HEK293 (cell line): ENCODE measurements around the gene ZEB2.

Experiments used
- CTCF ChIA-PET: fragments of 350-600 bp; formaldehyde crosslinking; extraction: SDS; loops from one replicate; lab custom pipeline; 2021; ENCODE audit warnings: antibody characterized with exemption; lab: Yijun Ruan, JAX
- POLR2A ChIA-PET: fragments of 300-600 bp; formaldehyde crosslinking; extraction: SDS; loops from one replicate; lab custom pipeline; 2020; ENCODE audit warnings: antibody characterized with exemption, inconsistent platforms; lab: Yijun Ruan, JAX
- H3K27ac ChIP-seq: fragments of 200-500 bp; sonication (Bioruptor generic); 2 replicates; pipeline ENCODE4 v1.5.1; 2014; ENCODE audit warnings: low read depth, low read length, control low read depth, inconsistent platforms; ENCODE audit errors: extremely low read depth
- H3K36me3 ChIP-seq, 2 experiments: fragments of 200-500 bp in 1 of 2; sonication (Bioruptor generic) in 1 of 2; 1 replicate in 1 of 2; 2 replicates in 1 of 2; pipeline ENCODE4 v1.5.1; 2014 to 2017; ENCODE audit warnings: inconsistent platforms in 2 of 2, low read length in 2 of 2; ENCODE audit not compliant: control insufficient read depth in 2 of 2, insufficient read depth in 1 of 2
- H3K4me1 ChIP-seq: fragments of 200-500 bp; sonication (Bioruptor generic); 2 replicates; pipeline ENCODE4 v1.5.1; 2014; ENCODE audit warnings: mild to moderate bottlenecking, low read length, inconsistent platforms; ENCODE audit not compliant: control insufficient read depth, insufficient read depth
- H3K4me3 ChIP-seq: 2 replicates; pipeline ENCODE4 v1.5.1; 2011; ENCODE audit warnings: low read depth, mild to moderate bottlenecking, control low read depth, low read length, moderate library complexity
- H3K9me3 ChIP-seq: fragments of 200-500 bp; sonication (Bioruptor generic); 2 replicates; pipeline ENCODE4 v1.5.1; 2014; ENCODE audit warnings: low read depth, low read length, inconsistent platforms; ENCODE audit not compliant: control insufficient read depth, insufficient read depth
- BCL11A ChIP-seq: fragments of 450-650 bp; formaldehyde crosslinking; IDR thresholded peaks from 2 replicates; pipeline ENCODE4 v1.5.1; 2016; ENCODE audit warnings: low read depth, missing biosample characterization, missing genetic modification characterization
- KLF8 ChIP-seq: fragments of 450-650 bp; formaldehyde crosslinking; IDR thresholded peaks from 2 replicates; pipeline ENCODE4 v1.5.1; 2016; ENCODE audit warnings: missing biosample characterization, missing genetic modification characterization
- OSR2 ChIP-seq: fragments of 450-650 bp; formaldehyde crosslinking; IDR thresholded peaks from 2 replicates; pipeline ENCODE4 v1.5.1; 2016; ENCODE audit warnings: missing biosample characterization, missing genetic modification characterization
- REPIN1 ChIP-seq: fragments of 450-650 bp; formaldehyde crosslinking; IDR thresholded peaks from 2 replicates; pipeline ENCODE4 v1.5.1; 2017; ENCODE audit warnings: missing biosample characterization, missing genetic modification characterization, low read depth
- SP3 ChIP-seq: fragments of 450-650 bp; formaldehyde crosslinking; IDR thresholded peaks from 2 replicates; pipeline ENCODE4 v1.5.1; 2016; ENCODE audit warnings: missing biosample characterization, missing genetic modification characterization
- TRIM28 ChIP-seq: IDR thresholded peaks from 2 replicates; pipeline ENCODE4 v1.6.1; 2011; ENCODE audit warnings: low read length, control low read depth, borderline replicate concordance
- ZBTB17 ChIP-seq: fragments of 450-650 bp; formaldehyde crosslinking; IDR thresholded peaks from 2 replicates; pipeline ENCODE4 v1.5.1; 2016; ENCODE audit warnings: missing biosample characterization, missing genetic modification characterization
- ZBTB20 ChIP-seq: fragments of 450-650 bp; formaldehyde crosslinking; IDR thresholded peaks from 2 replicates; pipeline ENCODE4 v1.5.1; 2016; ENCODE audit warnings: missing biosample characterization, missing genetic modification characterization
- ZBTB44 ChIP-seq: fragments of 450-650 bp; IDR thresholded peaks from 2 replicates; pipeline ENCODE4 v1.5.1; 2018; ENCODE audit warnings: missing biosample characterization, mild to moderate bottlenecking, missing genetic modification characterization
- ZEB2 ChIP-seq: fragments of 450-650 bp; formaldehyde crosslinking; IDR thresholded peaks from 2 replicates; pipeline ENCODE4 v1.5.1; 2016; ENCODE audit warnings: missing biosample characterization, missing genetic modification characterization
- ZNF175 ChIP-seq: fragments of 450-650 bp; formaldehyde crosslinking; IDR thresholded peaks from 2 replicates; pipeline ENCODE4 v1.5.1; 2016; ENCODE audit warnings: missing biosample characterization, missing genetic modification characterization
- ZNF274 ChIP-seq, 2 experiments: fragments of 200-500 bp in 1 of 2; fragments of 450-650 bp in 1 of 2; sonication (Bioruptor generic) in 1 of 2; formaldehyde crosslinking in 1 of 2; IDR thresholded peaks; 2 replicates each; pipeline versions ENCODE4 v1.5.1 to v1.6.1; 2014 to 2016; ENCODE audit warnings: borderline replicate concordance in 1 of 2, inconsistent platforms in 1 of 2, low read length in 1 of 2, missing biosample characterization in 1 of 2, missing genetic modification characterization in 1 of 2
- ZNF280D ChIP-seq: fragments of 450-650 bp; formaldehyde crosslinking; IDR thresholded peaks from 2 replicates; pipeline ENCODE4 v1.5.1; 2016; ENCODE audit warnings: missing biosample characterization, missing genetic modification characterization
- ZNF362 ChIP-seq: fragments of 450-650 bp; formaldehyde crosslinking; IDR thresholded peaks from 2 replicates; pipeline ENCODE4 v1.5.1; 2016; ENCODE audit warnings: missing biosample characterization, missing genetic modification characterization
- ZNF394 ChIP-seq: fragments of 450-650 bp; formaldehyde crosslinking; IDR thresholded peaks from 2 replicates; pipeline ENCODE4 v1.5.1; 2016; ENCODE audit warnings: missing biosample characterization, missing genetic modification characterization, mild to moderate bottlenecking, moderate library complexity, borderline replicate concordance
- ZNF510 ChIP-seq: fragments of 450-650 bp; formaldehyde crosslinking; IDR thresholded peaks from 2 replicates; pipeline ENCODE4 v1.5.1; 2018; ENCODE audit warnings: mild to moderate bottlenecking, missing genetic modification characterization, missing biosample characterization; ENCODE audit not compliant: insufficient replicate concordance
- TF ChIP-seq, protein P1 (sequence below): fragments of 450-650 bp; formaldehyde crosslinking; IDR thresholded peaks from 2 replicates; pipeline ENCODE4 v1.5.1; 2016; ENCODE audit warnings: missing biosample characterization, missing genetic modification characterization
- TF ChIP-seq, protein P2 (sequence below): fragments of 450-650 bp; formaldehyde crosslinking; IDR thresholded peaks from 2 replicates; pipeline ENCODE4 v1.5.1; 2016; ENCODE audit warnings: missing biosample characterization, missing genetic modification characterization, low read depth
- TF ChIP-seq, protein P3 (sequence below): fragments of 450-650 bp; formaldehyde crosslinking; IDR thresholded peaks from 2 replicates; pipeline ENCODE4 v1.5.1; 2016; ENCODE audit warnings: missing biosample characterization, missing genetic modification characterization, borderline replicate concordance

Gene ZEB2

DNA sequence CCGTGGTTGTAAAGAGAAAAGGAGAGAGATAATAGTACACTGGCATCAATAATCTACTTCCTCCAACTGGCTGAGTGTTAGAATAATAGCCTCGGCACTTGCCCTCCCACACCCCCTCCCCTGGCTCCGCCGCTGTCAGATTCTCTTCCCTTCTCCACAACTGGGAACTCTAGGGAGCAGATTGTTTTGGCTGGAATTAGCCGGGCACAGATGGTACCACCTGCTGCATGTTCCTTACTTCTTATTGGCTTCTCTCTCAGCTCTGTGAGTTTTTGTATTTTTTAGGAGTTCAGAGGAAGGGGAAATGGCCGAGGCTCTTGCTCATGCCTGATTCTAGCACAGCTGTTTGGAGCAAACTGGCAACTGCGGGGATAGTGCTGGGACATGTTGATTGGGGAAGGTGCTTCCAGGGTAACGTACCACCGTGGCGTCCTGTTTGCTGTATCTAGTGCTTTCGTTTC is 140.0 kb downstream of the ZEB2 start:
- Histone ChIP-seq H3K4me1 (no peaks in the 10 kb centered on the region), H3K27ac (no peak overlapping the region), H3K36me3 (no peaks in the 10 kb centered on the region), H3K9me3 (no peaks in the 10 kb centered on the region), H3K4me3 (no peak overlapping the region)
- CTCF ChIA-PET, result no interaction called here
- no peak for TF ChIP-seq ZNF394 (tag by site-specific recombination)
- TF ChIP-seq, protein P1, sequence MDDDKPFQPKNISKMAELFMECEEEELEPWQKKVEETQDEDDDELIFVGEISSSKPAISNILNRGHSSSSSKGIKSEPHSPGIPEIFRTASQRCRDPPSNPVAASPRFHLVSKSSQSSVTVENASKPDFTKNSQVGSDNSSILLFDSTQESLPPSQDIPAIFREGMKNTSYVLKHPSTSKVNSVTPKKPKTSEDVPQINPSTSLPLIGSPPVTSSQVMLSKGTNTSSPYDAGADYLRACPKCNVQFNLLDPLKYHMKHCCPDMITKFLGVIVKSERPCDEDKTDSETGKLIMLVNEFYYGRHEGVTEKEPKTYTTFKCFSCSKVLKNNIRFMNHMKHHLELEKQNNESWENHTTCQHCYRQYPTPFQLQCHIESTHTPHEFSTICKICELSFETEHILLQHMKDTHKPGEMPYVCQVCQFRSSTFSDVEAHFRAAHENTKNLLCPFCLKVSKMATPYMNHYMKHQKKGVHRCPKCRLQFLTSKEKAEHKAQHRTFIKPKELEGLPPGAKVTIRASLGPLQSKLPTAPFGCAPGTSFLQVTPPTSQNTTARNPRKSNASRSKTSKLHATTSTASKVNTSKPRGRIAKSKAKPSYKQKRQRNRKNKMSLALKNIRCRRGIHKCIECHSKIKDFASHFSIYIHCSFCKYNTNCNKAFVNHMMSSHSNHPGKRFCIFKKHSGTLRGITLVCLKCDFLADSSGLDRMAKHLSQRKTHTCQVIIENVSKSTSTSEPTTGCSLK (tag by site-specific recombination), result no peak
- TF ChIP-seq SP3 (tag by site-specific recombination), result no peak
- TF ChIP-seq ZNF280D (tag by site-specific recombination), result no peak
- no peak for TF ChIP-seq ZBTB17 (tag by site-specific recombination)
- TF ChIP-seq ZBTB20, result no peak
- no peak for TF ChIP-seq ZBTB44 (tag by site-specific recombination)
- TF ChIP-seq KLF8, result no peak
- no peak for TF ChIP-seq OSR2 (tag by site-specific recombination)
- TF ChIP-seq, protein P2, sequence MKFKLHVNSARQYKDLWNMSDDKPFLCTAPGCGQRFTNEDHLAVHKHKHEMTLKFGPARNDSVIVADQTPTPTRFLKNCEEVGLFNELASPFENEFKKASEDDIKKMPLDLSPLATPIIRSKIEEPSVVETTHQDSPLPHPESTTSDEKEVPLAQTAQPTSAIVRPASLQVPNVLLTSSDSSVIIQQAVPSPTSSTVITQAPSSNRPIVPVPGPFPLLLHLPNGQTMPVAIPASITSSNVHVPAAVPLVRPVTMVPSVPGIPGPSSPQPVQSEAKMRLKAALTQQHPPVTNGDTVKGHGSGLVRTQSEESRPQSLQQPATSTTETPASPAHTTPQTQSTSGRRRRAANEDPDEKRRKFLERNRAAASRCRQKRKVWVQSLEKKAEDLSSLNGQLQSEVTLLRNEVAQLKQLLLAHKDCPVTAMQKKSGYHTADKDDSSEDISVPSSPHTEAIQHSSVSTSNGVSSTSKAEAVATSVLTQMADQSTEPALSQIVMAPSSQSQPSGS (tag by site-specific recombination), result no peak
- no peak for TF ChIP-seq TRIM28
- TF ChIP-seq ZNF510 (tag by site-specific recombination), result no peak
- POLR2A ChIA-PET, result no interaction called here

DNA sequence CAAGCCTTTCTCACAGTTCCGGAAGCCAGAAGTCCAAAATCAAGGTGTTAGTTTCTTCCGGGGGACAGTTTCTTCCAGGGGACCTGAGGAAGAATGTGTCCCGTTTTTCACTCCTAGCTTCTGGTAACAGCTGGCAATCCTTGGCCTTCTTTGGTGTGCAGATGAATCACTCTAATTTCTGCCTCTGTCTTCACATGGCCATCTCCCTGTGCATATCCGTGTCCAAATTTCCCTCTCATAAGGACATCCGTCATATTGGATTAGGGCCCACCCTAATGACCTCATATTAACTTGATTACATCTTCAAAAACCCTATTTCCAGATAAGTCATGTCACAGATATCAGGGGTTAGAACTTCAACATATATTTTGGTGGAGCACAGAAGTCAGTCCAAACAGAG is 141.4 kb downstream of the ZEB2 start:
- Histone ChIP-seq H3K9me3 (no peaks in the 10 kb centered on the region), H3K36me3 (no peaks in the 10 kb centered on the region), H3K27ac (no peak overlapping the region), H3K4me3 (no peak overlapping the region), H3K4me1 (peaks cover 3% of the 10 kb centered on the region; the same call in 1 of the 2 replicates)
- POLR2A ChIA-PET, result no interaction called here
- CTCF ChIA-PET, result no interaction called here
- TF ChIP-seq REPIN1 (tag by site-specific recombination), result no peak
- no peak for TF ChIP-seq BCL11A (tag by site-specific recombination)
- TF ChIP-seq ZNF175 (tag by site-specific recombination), result no peak
- no peak for TF ChIP-seq ZNF362
- TF ChIP-seq ZNF274 (IDR thresholded peaks at IDR 0.05; ENCODE audit: low read length), result no peak
- no peak for TF ChIP-seq ZNF274 (tag by site-specific recombination; IDR thresholded peaks at IDR 0.05; ENCODE audit: borderline replicate concordance)
- TF ChIP-seq, protein P3, sequence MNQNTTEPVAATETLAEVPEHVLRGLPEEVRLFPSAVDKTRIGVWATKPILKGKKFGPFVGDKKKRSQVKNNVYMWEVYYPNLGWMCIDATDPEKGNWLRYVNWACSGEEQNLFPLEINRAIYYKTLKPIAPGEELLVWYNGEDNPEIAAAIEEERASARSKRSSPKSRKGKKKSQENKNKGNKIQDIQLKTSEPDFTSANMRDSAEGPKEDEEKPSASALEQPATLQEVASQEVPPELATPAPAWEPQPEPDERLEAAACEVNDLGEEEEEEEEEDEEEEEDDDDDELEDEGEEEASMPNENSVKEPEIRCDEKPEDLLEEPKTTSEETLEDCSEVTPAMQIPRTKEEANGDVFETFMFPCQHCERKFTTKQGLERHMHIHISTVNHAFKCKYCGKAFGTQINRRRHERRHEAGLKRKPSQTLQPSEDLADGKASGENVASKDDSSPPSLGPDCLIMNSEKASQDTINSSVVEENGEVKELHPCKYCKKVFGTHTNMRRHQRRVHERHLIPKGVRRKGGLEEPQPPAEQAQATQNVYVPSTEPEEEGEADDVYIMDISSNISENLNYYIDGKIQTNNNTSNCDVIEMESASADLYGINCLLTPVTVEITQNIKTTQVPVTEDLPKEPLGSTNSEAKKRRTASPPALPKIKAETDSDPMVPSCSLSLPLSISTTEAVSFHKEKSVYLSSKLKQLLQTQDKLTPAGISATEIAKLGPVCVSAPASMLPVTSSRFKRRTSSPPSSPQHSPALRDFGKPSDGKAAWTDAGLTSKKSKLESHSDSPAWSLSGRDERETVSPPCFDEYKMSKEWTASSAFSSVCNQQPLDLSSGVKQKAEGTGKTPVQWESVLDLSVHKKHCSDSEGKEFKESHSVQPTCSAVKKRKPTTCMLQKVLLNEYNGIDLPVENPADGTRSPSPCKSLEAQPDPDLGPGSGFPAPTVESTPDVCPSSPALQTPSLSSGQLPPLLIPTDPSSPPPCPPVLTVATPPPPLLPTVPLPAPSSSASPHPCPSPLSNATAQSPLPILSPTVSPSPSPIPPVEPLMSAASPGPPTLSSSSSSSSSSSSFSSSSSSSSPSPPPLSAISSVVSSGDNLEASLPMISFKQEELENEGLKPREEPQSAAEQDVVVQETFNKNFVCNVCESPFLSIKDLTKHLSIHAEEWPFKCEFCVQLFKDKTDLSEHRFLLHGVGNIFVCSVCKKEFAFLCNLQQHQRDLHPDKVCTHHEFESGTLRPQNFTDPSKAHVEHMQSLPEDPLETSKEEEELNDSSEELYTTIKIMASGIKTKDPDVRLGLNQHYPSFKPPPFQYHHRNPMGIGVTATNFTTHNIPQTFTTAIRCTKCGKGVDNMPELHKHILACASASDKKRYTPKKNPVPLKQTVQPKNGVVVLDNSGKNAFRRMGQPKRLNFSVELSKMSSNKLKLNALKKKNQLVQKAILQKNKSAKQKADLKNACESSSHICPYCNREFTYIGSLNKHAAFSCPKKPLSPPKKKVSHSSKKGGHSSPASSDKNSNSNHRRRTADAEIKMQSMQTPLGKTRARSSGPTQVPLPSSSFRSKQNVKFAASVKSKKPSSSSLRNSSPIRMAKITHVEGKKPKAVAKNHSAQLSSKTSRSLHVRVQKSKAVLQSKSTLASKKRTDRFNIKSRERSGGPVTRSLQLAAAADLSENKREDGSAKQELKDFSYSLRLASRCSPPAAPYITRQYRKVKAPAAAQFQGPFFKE, result no peak
- TF ChIP-seq ZEB2 (tag by site-specific recombination), result no peak
